ENCODE measurements around the gene PROZ. TPM values are rescaled to one million over a fixed set of nuclear protein-coding genes. Genes with fewer than 3 reads are reported as not detected.

The PROZ gene
- polyA plus RNA-seq, 1 donor (not counting 4 experiments of a cell fraction or from before 2014, with no cell fraction given): not detected

- H3K4me1 ChIP-seq (ENCODE audit: control insufficient read depth, extremely low read depth, insufficient read depth, low read length): peaks cover 4% of the 10 kb centered on the region
- no peak overlapping the region for H3K4me3 ChIP-seq (ENCODE audit: control insufficient read depth in 2 of 3, extremely low read depth in 1 of 3, insufficient read depth in 2 of 3, low read depth in 1 of 3, low read length in 3 of 3)
- no peak overlapping the region for H2AFZ ChIP-seq (ENCODE audit: control insufficient read depth, low read length)
- FAIRE-seq: no peak
- dilution Hi-C loops (cut with MboI; ENCODE audit: extremely low pct_ligation_motif_present, low sequenced_read_pairs): no loop called here
- DNase-seq (ENCODE audit: low read depth, low spot score): no peak
- no peaks in the 10 kb centered on the region for H3K9me1 ChIP-seq (ENCODE audit: control insufficient read depth, extremely low read depth, insufficient read depth, low read length)
- no peaks in the 10 kb centered on the region for H3K79me2 ChIP-seq (ENCODE audit: control insufficient read depth, insufficient read depth, low read length)
- peaks cover 18 to 44% of the 10 kb centered on the region in 2 experiments for H3K36me3 ChIP-seq (ENCODE audit: control insufficient read depth in 2 of 2, extremely low read depth in 1 of 2, insufficient read depth in 2 of 2, low read length in 2 of 2)
- no peak for TF ChIP-seq CTCF (optimal IDR thresholded peaks at IDR 0.05 in 1 of 3, IDR thresholded peaks at IDR 0.05 in 1 of 3, conservative IDR thresholded peaks at IDR 0.05 in 1 of 3; ENCODE audit: extremely low read depth in 1 of 3, insufficient read depth in 2 of 3, low read length in 3 of 3)
- no peak for TF ChIP-seq EZH2 (IDR thresholded peaks at IDR 0.05; ENCODE audit: low read length)
- H3K27ac ChIP-seq (ENCODE audit: control insufficient read depth, insufficient read depth, low read length): no peak overlapping the region
- no peak overlapping the region for H3K9ac ChIP-seq (ENCODE audit: control insufficient read depth, extremely low read depth, insufficient read depth, low read length)
- H3K9me3 ChIP-seq (ENCODE audit: control insufficient read depth, low read depth, low read length): no peaks in the 10 kb centered on the region
- no peak overlapping the region for H3K4me2 ChIP-seq (ENCODE audit: control insufficient read depth, extremely low read depth, insufficient read depth, low read depth, low read length)
- H3K27me3 ChIP-seq (ENCODE audit: control insufficient read depth, extremely low read depth, insufficient read depth, low read length): no peaks in the 10 kb centered on the region
- peaks cover 3% of the 10 kb centered on the region for H4K20me1 ChIP-seq (ENCODE audit: control insufficient read depth, extremely low read depth, insufficient read depth, low read length)
These were observed 18.4 kb downstream of the PROZ start for GRCh38 chr13:113176822-113177221.

GRCh38 chr13:113178070-113178895, 19.8 kb downstream of the PROZ start:
- DNase-seq (ENCODE audit: low read depth, low spot score) (no peak), FAIRE-seq (no peak)
- Histone ChIP-seq H3K4me2 (ENCODE audit: control insufficient read depth, extremely low read depth, insufficient read depth, low read depth, low read length) (no peak overlapping the region), H3K4me1 (ENCODE audit: control insufficient read depth, extremely low read depth, insufficient read depth, low read length) (peaks cover 4% of the 10 kb centered on the region), H3K36me3 (ENCODE audit: control insufficient read depth in 2 of 2, extremely low read depth in 1 of 2, insufficient read depth in 2 of 2, low read length in 2 of 2) (peaks cover 21 to 35% of the 10 kb centered on the region in 2 experiments), H3K79me2 (ENCODE audit: control insufficient read depth, insufficient read depth, low read length) (no peaks in the 10 kb centered on the region), H3K9me3 (ENCODE audit: control insufficient read depth, low read depth, low read length) (no peaks in the 10 kb centered on the region), H3K9me1 (ENCODE audit: control insufficient read depth, extremely low read depth, insufficient read depth, low read length) (no peaks in the 10 kb centered on the region), H2AFZ (ENCODE audit: control insufficient read depth, low read length) (no peak overlapping the region), H3K9ac (ENCODE audit: control insufficient read depth, extremely low read depth, insufficient read depth, low read length) (no peak overlapping the region), H3K4me3 (ENCODE audit: control insufficient read depth in 2 of 3, extremely low read depth in 1 of 3, insufficient read depth in 2 of 3, low read depth in 1 of 3, low read length in 3 of 3) (no peak overlapping the region), H3K27me3 (ENCODE audit: control insufficient read depth, extremely low read depth, insufficient read depth, low read length) (no peaks in the 10 kb centered on the region), H4K20me1 (ENCODE audit: control insufficient read depth, extremely low read depth, insufficient read depth, low read length) (peaks cover 3% of the 10 kb centered on the region), H3K27ac (ENCODE audit: control insufficient read depth, insufficient read depth, low read length) (no peak overlapping the region)
- TF ChIP-seq CTCF (optimal IDR thresholded peaks at IDR 0.05 in 1 of 3, IDR thresholded peaks at IDR 0.05 in 1 of 3, conservative IDR thresholded peaks at IDR 0.05 in 1 of 3; ENCODE audit: extremely low read depth in 1 of 3, insufficient read depth in 2 of 3, low read length in 3 of 3): no peak
- no peak for TF ChIP-seq EZH2 (IDR thresholded peaks at IDR 0.05; ENCODE audit: low read length)
- dilution Hi-C loops (cut with MboI; ENCODE audit: extremely low pct_ligation_motif_present, low sequenced_read_pairs): no loop called here
